GM10248 (cell line): ENCODE measurements around the gene SVOPL.

ENCODE experiments used
- CTCF ChIA-PET: fragments of 300-600 bp; sonication (Branson Sonifier 250); formaldehyde crosslinking; extraction: SDS; loops from one replicate; lab custom pipeline; 2021; ENCODE audit warnings: antibody characterized with exemption; lab: Yijun Ruan, JAX
- POLR2A ChIA-PET: fragments of 350-650 bp; sonication (Branson Sonifier 250); formaldehyde crosslinking; extraction: SDS; loops from one replicate; lab custom pipeline; 2020; ENCODE audit warnings: antibody characterized with exemption; lab: Yijun Ruan, JAX
- DNase-seq: peaks from one replicate; pipeline ENCODE4 v3.0.0; 2012; ENCODE audit errors: extremely low spot score
- TF ChIP-seq, protein P1 (sequence below): IDR thresholded peaks from 2 replicates; pipeline ENCODE4 v1.5.1; 2012; ENCODE audit warnings: mild to moderate bottlenecking, low read depth; ENCODE audit errors: extremely low read depth, missing control alignments, control extremely low read depth

SVOPL gene

DNA sequence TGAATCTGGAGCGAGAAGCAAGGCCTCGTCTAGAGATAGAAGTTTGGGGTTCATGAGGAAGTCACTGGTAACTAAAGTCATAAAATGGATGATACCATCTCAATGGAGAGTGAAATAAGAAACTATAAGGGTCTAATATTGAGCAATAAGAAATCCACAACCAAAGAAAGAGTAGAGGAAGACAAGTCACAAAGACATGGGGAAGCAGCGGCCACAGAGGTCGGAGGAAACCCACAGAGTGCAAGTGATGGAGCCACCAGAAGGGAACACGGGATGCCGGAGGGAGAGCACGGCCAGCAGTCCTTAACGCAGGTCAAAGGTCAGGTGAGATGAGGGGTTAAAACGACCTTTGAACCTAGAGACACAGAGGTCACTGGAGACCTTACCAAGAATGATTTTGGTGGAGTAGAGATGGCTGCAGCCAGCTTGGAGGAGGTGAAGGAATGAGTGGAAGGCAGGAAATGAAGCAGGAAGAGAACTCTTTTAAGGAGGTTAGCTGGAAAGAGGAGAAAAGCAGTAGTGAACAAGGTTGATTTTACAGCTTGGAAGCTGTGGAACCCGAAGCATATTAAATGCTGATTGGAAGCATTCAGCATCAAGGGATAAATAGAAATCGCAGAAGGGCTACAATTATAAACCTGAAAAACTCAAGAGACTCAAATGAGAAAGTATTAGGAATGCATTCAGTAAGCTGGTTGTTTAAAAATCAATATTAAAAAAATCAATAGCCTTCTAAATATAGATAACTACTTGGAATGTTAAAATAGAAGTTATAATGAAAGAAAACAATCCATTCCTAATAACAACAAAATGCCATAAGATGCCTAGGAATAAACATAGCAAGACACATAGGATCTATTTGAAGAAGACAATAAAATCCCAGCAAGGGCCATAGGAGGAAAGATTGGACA is 93.7 kb downstream of the SVOPL start:
- TF ChIP-seq, protein P1, sequence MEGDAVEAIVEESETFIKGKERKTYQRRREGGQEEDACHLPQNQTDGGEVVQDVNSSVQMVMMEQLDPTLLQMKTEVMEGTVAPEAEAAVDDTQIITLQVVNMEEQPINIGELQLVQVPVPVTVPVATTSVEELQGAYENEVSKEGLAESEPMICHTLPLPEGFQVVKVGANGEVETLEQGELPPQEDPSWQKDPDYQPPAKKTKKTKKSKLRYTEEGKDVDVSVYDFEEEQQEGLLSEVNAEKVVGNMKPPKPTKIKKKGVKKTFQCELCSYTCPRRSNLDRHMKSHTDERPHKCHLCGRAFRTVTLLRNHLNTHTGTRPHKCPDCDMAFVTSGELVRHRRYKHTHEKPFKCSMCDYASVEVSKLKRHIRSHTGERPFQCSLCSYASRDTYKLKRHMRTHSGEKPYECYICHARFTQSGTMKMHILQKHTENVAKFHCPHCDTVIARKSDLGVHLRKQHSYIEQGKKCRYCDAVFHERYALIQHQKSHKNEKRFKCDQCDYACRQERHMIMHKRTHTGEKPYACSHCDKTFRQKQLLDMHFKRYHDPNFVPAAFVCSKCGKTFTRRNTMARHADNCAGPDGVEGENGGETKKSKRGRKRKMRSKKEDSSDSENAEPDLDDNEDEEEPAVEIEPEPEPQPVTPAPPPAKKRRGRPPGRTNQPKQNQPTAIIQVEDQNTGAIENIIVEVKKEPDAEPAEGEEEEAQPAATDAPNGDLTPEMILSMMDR, result no peak
- CTCF ChIA-PET, result no interaction called here
- DNase-seq, result no peak
- POLR2A ChIA-PET, result no interaction called here

DNA sequence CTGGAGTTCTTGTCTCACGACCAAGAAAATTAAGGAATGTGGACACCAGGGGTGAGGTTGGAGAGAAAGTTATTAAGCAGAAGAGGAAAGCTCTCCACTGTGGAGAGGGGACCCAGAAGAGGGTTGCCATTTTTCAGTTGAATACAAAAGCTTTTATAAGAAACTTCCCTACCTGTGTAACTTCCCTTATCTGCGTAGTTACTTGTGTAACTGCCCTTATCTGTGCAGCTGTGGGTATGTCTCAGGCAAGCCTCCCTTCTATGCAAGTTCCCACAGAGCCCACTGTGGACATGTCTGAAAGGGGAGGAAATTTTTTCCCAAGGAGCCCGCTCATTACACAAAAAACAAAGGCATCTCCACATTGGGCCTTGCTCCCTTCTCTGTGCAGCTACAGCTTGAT is 94.9 kb downstream of the SVOPL start:
- no peak for DNase-seq
- POLR2A ChIA-PET, result no interaction called here
- TF ChIP-seq, protein P1, result no peak
- CTCF ChIA-PET, result no interaction called here

DNA sequence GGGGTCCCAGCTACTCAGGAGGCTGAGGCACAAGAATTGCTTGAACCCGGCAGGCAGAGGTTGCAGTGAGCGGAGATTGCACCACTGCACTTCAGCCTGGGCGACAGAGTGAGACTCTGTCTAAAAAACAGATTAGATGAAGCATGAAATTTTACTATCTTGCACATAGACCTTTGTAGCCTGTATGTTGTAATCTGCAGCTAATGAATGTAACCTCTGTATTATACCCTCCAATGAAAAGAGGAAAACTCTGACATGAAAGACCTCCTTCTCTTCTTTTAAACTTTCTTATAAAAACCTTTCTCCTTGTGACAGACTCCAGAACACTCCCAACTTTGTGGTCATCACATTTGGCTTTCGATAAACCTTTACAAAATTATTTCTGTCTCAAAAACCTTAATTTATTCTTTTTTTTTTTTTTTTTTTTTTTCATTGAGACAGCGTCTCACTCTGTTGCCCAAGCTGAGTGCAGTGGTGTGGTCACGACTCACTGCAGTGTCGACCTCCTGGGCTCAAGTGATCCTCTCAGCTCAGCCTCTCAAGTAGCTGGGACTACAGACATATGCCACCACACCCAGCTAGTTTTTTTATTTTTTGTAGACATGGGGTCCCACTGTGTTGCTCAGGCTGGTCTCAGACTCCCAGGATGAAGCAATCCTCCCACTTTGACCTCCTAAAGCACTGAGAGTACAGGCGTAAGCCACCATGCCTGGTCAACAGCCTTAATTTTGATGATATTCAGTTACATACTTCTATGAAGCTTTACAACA is 97.4 kb downstream of the SVOPL start:
- CTCF ChIA-PET, result interaction anchor here (0.9 kb wide), 1 partner anchor 10 kb away, joined by 3 read pairs; no protein-coding TSS in a partner anchor
- POLR2A ChIA-PET, result no interaction called here
- DNase-seq, result no peak
- TF ChIP-seq, protein P1, result no peak

DNA sequence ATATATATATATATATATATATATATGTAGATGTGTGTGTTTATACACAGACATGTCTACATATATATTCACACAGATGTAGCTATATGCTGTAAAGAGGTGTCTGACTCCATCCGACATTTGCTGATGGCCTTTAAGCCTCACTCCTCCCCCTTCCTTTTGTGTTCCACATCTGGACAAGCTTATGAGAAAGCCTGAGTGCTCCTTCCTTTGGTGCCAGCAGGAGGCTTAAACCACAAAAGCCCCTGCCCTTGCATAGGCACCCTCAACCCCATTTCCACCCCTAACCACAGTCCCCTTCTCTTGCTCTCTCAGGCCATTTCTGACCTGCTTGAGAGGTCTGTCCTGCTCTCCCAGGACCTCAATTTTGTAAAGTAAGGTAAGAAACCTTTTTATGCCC is 98.7 kb downstream of the SVOPL start:
- POLR2A ChIA-PET, result no interaction called here
- CTCF ChIA-PET, result interaction anchor here (1.2 kb wide), 1 partner anchor 14 kb away, joined by 5 read pairs; no protein-coding TSS in a partner anchor
- DNase-seq, result no peak
- TF ChIP-seq, protein P1, result no peak

DNA sequence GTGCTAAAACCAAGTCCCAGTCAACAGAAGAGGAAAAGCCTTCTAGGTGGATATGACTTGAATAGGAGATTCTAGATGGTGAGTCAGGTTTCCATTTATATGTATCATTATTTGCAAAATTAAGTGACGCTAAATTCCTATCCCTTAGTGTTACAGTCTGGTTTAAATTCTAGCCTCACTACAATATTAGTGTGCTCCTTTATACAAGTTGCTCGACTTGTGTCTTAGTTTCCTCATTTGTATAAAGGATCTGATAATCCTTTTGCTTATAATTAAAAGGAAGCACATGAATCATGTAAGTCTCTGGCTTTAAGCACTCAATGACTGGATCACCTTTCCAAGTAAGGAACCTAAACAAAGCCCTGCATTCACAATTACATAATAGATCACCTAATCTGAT is 105.7 kb downstream of the SVOPL start:
- POLR2A ChIA-PET, result no interaction called here
- TF ChIP-seq, protein P1, result no peak
- no peak for DNase-seq
- CTCF ChIA-PET, result no interaction called here

DNA sequence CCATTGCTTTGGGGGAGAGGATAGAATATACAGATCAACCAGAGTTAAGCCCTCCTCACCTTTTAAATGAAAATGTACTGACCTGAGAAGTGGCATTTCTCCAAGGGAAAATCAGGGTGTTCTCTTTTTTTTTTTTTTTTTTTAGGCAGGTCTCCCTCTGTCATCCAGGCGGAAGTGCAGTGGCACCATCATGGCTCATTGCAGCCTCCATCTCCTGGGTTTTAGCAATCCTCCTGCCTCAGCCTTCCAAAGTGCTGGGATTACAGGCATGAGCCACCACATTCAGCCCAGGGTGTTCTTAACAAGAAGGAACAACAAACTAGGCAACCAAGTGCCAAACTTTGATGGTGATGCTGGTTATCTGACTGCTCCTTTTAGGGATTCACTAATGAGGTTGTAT is 111.0 kb downstream of the SVOPL start:
- CTCF ChIA-PET, result no interaction called here
- TF ChIP-seq, protein P1, result no peak
- no peak for DNase-seq
- POLR2A ChIA-PET, result no interaction called here
